ENCODE results near the gene NR1D2.
"Not testable (repeated sequence)": the region's sequence is repeated elsewhere in the genome, so short reads cannot be mapped to it uniquely, and the experiment has no call there.

Gene NR1D2

DNA sequence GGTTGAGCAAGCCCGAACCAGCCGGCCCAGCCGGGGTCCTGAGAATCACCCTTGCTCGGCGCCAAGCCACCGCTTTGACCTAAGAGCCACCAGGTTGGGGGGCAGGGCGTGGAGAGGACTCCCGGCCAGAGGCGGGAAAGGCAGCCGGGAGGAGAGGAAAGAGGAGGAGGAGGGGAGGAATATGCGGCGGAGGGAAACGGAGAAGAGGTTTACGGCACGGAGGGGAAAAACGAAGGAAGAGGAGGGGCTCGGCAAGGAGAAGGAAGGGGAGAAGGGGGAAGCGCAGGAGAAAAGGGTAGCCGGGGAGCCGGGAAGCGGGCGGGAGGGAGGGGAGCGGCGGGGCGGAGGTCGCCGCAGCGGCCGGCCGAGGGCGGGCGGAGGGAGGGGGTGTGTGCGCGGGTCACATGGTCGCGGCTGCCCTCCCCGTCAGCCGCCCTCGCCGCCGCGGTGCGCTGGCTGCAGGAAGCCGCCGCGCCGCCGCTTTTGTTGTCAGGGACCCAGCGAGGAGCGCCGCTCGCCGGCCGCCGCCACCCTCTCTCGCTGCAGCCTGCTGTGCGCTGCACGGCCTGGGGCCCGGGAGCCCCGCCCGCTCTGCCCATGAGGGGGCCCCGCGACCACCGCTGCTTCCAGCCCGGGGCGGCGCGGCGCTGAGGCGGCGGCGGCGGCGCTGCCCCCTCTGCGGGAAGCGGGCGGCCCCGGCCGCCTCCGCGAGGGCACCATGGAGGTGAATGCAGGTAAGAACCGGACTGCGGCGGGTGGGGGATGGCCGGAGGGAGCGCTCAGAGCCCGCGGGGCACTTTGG is at the start of gene NR1D2:
NR1D2 (plus strand) TSS at position 426 of the 802 bp plus-strand sequence; CDS start at position 719, 293 bp downstream.
- peak; percentile 69 for DNase-seq (ENCODE audit: insufficient read length, low spot score)
- peak; percentile 51 for FAIRE-seq

DNA sequence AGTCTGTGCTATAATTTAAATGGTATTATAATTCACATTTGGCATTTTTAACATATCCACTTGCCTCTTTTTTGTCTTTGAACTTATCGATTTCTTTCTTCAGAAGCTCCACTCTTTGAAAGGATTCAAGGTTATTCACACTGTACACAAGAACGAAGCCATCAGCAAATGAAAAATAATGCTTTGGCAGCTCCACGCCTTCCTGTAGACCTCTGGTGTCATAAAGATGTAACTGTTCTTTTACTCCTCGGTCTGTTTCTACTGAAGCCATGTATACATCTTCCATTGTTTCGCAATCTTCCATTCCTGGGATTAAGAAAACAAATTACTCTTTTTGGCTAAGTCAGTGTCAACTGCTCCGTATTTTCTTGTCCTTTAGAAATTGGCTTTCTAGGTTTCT is 44.3 kb upstream of the NR1D2 start:
- DNase-seq (ENCODE audit: insufficient read length, low spot score) (peak; percentile 18), FAIRE-seq (no peak)

DNA sequence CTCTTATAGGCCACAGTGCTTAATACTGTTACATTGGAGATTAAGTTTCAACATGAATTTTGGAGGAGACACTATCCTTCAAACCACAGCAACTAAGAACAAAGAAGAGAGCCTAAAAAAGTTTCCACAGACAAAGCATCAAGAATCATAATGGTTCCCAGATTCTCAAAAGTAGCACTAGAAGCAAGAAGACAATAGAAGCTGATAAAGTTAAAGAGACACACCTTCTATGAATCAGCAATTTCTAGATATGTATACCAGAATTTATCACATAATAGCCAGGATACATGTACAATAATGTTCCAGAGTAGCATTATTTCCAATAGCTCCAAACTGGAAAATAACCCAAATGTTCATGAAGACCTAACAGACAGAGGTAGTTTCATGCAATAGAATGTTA is 40.5 kb upstream of the NR1D2 start:
- FAIRE-seq: no peak
- no peak for DNase-seq (ENCODE audit: insufficient read length, low spot score)

DNA sequence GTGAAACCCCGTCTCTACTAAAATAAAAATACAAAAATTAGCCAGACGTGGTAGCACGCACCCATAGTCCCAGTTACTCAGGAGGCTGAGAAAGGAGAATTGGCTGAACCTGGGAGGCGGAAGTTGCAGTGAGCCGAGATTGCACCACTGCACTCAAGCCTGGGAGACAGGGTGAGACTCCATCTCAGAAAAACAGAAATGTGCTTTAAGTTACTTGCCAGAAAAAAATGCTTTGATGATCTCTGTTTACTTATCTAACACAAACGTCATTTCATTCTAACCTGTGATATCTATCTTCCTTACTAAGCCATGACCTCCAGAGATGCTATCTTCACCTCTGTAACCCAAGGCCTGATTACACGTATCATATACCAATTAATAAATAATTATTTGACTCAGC is 35.7 kb upstream of the NR1D2 start:
- FAIRE-seq: no peak
- DNase-seq (ENCODE audit: insufficient read length, low spot score): no peak

- DNase-seq (ENCODE audit: insufficient read length, low spot score) (no peak), FAIRE-seq (no peak)
Measured at GRCh38 chr3:23911397-23911796, 33.7 kb upstream of the NR1D2 start.

DNA sequence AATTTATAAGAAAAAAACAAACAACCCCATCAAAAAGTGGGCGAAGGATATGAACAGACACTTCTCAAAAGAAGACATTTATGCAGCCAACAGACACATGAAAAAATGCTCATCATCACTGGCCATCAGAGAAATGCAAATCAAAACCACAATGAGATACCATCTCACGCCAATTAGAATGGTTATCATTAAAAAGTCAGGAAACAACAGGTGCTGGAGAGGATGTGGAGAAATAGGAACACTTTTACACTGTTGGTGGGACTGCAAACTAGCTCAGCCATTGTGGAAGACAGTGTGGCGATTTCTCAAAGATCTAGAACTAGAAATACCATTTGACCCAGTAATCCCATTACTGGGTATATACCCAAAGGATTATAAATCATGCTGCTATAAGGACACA is 32.8 kb upstream of the NR1D2 start:
- FAIRE-seq; DNase-seq (ENCODE audit: insufficient read length, low spot score): not testable (repeated sequence)

DNA sequence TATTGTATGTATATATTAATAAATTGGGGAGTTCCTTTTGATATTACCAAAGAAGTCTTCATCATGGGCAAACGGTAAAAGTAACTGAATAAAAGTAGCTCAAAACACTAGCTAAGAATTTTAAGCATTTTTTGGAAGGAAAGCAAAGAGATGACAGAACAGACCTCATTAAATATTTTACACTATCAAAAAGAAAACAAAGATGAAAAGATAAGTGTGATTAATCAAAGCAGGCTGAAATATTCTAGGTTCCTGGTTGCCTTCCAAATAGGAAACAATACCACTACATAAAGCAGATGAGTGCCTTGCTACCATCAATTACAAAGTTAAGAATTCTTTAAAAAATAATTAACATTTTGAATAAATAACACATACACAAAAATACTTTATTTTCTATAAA is 31.9 kb upstream of the NR1D2 start:
- DNase-seq (ENCODE audit: insufficient read length, low spot score) (no peak), FAIRE-seq (no peak)

DNA sequence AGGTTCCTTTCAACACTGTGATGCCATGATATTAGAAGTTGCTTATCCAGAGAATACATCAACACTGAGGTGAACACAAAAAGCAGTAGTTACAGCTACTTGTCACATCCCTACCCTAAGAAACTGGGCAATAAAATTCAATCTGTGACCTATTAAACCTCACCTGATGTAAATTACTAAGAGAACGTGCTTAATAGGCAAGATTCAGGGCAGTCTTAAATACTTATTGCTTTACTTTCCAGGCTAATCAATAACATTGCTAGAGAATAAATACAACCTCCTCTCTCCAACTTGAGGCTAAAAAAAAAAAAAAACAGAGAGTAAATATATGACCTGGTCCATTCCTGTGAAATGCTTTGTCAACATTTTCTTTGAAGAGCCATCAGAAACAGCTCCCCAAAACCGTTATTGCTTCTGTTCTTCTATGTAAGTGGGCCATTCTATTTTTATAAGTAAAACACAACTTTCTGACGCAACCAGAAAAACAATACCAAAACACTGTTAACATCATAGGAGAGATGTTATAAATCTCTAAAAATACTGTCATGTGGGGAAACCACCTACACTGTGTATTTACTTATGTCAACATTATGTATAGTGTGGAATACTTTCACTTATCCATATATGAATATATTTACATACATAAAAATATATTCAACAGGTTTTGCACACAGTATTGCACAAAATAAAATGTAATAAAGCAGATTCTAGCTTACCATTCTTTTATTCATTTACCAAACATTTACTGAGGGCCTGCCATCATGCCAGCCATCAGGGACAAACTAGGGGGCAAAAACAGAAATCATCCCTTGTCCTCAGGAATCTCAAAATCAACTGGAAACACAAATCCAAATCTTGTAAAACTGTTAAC is 31.0 kb upstream of the NR1D2 start:
- DNase-seq (ENCODE audit: insufficient read length, low spot score): no peak
- no peak for FAIRE-seq

DNA sequence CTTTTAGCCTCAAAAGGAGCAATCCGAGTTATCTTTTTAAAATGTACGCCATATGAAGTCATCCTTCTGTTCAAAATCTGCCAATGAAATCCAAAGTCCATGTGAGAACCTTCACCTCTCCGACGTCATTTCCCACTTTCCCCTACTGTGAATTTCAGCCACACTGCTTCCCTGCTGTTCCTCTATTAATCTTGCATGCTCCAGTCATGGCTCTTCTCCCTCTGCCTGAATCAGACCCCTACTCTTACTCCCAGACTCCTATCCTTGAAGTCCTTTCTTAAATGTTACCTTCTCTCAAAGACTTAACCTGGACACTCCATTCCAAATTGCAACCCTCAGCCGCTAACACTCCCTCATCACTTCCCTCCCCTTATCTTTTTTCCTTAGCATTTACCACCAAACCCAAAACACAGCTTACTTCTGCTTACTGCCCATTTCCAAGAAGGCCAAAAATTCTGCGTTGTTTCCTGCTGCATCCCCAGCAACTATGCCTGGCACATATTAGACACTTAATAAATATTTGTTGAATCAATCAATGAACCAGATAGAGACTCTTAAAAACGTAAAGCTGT is 29.5 kb upstream of the NR1D2 start:
- DNase-seq (ENCODE audit: insufficient read length, low spot score) (no peak), FAIRE-seq (no peak)

DNA sequence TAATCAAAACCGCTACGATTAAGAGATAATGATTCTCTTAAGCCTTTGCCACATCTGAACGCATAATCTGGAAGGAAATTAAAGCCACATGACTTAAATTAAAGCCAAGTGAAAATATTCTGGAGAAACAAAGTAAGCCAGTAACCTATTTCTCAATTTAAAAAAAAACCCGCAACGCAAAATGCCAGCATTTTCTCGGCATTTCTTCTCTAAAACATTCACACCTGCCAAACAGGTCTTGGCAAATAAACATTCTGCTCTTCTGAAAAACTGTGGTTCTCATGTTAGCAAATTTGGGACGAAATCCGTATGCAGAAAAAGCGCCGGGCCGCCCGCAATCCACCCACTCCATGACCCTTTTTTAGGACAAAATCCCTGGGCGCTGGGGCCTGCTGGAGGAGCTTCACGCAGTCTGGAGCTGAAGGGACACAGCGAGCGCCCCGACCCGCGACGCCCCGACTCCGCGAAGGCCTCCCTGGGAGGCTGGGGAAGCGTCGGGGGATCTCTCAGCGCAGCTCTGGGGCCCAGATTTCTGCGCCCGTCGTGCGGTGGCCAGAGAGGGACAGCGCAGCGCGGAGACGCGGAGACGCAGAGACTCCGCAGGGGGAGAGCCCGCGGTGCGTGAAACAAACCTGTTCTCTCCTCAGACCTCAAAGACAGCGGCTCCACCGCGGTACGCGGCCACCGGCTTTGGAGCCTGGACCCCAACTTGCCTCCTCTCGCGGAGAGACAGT is 28.8 kb upstream of the NR1D2 start:
- FAIRE-seq (no peak), DNase-seq (ENCODE audit: insufficient read length, low spot score) (no peak)

- FAIRE-seq (peak; percentile 83), DNase-seq (ENCODE audit: insufficient read length, low spot score) (peak; percentile 95)
Measured at GRCh38 chr3:23916886-23917678, 28.0 kb upstream of the NR1D2 start, which contains the start of the genes NKIRAS1 and RPL15. TSS of gene NKIRAS1 (minus strand) at chr3:23916990. CDS start at chr3:23910904, 6,086 bp downstream. TSS of gene RPL15 (plus strand) at chr3:23917132. CDS start at chr3:23917860, 728 bp downstream.

GRCh38 chr3:23917679-23918303 is 27.3 kb upstream of the NR1D2 start:
- DNase-seq (ENCODE audit: insufficient read length, low spot score): peak; percentile 44

GRCh38 chr3:23918331-23918730 is 26.8 kb upstream of the NR1D2 start:
- DNase-seq (ENCODE audit: insufficient read length, low spot score); FAIRE-seq: not testable (repeated sequence)

More at GRCh38 chr3:23917679-23918303, 27.3 kb upstream of the NR1D2 start:
- not testable (repeated sequence) for FAIRE-seq

DNA sequence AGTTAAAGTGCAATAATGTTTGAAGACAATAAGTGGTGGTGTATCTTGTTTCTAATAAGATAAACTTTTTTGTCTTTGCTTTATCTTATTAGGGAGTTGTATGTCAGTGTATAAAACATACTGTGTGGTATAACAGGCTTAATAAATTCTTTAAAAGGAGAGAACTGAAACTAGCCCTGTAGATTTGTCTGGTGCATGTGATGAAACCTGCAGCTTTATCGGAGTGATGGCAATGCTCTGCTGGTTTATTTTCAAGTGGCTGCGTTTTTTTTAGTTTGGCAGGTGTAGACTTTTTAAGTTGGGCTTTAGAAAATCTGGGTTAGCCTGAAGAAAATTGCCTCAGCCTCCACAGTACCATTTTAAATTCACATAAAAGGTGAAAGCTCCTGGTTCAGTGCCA is 25.5 kb upstream of the NR1D2 start:
- FAIRE-seq: no peak
- no peak for DNase-seq (ENCODE audit: insufficient read length, low spot score)

DNA sequence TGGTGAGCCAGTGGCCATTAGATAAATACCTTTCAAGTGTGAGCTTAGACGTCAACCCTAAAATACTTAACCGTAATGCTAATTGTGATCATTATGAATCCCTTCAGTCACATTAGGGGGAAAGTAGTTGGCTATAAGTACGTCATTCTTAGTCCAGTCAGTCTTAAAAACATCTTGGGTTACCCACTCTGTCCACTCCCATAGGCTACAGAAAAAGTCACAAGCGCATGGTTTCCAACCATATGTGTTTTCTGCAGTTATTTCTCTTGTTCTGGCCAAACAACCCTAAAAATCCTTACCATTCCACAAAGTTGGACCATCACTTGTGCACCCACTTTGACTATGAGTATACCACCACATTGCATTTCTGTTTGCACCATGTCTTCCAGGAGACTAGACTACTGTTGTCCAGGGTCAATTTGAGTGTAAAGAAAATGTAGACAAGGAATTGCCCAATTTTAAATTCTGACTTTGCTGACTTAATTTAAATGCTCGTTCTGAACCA is 24.9 kb upstream of the NR1D2 start:
- no peak for DNase-seq (ENCODE audit: insufficient read length, low spot score)
- FAIRE-seq: no peak

DNA sequence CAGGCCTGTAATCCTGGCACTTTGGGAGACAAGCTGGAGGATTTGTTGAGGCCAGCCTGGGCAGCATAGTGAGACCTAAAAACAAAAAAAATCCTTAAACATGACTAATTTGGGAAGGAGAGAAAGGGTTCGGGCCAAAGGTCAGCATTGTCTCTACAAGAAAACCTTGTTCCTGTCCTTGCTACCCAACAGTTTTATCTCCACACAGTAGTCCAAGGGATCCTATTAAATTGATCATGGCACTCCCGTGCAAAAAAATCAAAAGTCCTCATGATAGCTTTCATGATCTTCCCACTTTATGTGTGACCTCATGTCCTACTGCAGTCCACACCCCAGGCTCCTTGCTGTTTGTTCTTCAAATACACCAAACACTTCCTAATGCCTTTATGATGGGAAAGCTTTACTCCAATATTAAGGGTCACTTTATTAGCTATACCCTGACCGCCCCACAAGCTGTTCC is 24.0 kb upstream of the NR1D2 start:
- FAIRE-seq: no peak

GRCh38 chr3:23923786-23924185 is 21.3 kb upstream of the NR1D2 start:
- peak; percentile 74 for FAIRE-seq
- DNase-seq (ENCODE audit: insufficient read length, low spot score): no peak

More for the DNA sequence above, 24.0 kb upstream of the NR1D2 start:
- no peak for DNase-seq (ENCODE audit: insufficient read length, low spot score)

DNA sequence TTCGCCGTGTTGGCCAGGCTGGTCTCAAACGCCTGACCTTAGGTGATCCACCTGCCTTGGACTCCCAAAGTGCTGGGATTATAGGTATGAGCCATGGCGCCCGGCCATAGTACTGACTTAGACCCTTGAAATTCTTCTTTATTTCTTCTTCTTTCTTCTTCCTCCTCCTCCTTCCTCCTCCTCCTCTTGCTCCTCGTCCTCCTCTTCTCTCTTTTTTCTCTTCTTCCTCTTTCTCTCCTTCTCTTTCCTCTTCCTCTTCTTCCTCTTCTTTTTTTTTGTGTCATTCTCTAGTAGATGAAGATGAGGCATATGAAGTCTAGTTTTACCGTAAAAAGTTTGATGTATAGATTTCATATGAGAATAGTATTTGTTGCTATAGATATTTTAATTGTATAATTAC is 18.8 kb upstream of the NR1D2 start:
- FAIRE-seq (no peak), DNase-seq (ENCODE audit: insufficient read length, low spot score) (no peak)

GRCh38 chr3:23926736-23927135 is 18.4 kb upstream of the NR1D2 start:
- DNase-seq (ENCODE audit: insufficient read length, low spot score) (no peak), FAIRE-seq (no peak)
